ENCODE measurements around the gene LCE6A. TPM values are rescaled to one million over a fixed set of nuclear protein-coding genes. Genes with fewer than 3 reads are reported as not detected.

The LCE6A gene
- total RNA-seq, 1 donor from 2014 or later = not detected

DNA sequence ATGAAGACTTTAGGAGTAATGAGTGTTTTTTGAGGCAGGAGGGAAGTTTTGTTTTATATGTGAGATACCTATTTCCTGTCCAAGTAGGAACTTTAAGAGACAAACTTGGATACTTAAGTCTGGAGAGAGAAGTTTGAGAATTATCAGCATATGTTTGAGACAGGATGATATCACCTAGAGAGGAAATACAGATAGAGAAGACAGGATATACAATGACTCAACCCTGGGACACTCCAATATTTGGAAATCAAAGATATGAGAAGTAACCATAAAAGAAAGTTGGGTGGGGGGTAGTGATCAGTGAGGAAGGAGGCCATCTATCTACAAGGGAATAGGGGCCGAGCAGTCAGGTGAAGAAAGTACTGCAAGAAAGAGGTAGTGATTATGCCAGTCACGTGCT lies 23.7 kb downstream of the LCE6A start:
- intact Hi-C loops (cut with DNase I) = no loop called here
- DNase-seq (ENCODE audit: low spot score in 2 of 2) = no peak
- Histone ChIP-seq H3K36me3 (no peaks in the 10 kb centered on the region), H3K4me1 (no peaks in the 10 kb centered on the region), H3K27me3 (no peaks in the 10 kb centered on the region), H3K27ac (no peak overlapping the region), H3K4me3 (no peak overlapping the region), H3K9me3 (no peaks in the 10 kb centered on the region)
- TF ChIP-seq, protein P1, sequence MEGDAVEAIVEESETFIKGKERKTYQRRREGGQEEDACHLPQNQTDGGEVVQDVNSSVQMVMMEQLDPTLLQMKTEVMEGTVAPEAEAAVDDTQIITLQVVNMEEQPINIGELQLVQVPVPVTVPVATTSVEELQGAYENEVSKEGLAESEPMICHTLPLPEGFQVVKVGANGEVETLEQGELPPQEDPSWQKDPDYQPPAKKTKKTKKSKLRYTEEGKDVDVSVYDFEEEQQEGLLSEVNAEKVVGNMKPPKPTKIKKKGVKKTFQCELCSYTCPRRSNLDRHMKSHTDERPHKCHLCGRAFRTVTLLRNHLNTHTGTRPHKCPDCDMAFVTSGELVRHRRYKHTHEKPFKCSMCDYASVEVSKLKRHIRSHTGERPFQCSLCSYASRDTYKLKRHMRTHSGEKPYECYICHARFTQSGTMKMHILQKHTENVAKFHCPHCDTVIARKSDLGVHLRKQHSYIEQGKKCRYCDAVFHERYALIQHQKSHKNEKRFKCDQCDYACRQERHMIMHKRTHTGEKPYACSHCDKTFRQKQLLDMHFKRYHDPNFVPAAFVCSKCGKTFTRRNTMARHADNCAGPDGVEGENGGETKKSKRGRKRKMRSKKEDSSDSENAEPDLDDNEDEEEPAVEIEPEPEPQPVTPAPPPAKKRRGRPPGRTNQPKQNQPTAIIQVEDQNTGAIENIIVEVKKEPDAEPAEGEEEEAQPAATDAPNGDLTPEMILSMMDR (IDR thresholded peaks at IDR 0.05) = no peak

DNA sequence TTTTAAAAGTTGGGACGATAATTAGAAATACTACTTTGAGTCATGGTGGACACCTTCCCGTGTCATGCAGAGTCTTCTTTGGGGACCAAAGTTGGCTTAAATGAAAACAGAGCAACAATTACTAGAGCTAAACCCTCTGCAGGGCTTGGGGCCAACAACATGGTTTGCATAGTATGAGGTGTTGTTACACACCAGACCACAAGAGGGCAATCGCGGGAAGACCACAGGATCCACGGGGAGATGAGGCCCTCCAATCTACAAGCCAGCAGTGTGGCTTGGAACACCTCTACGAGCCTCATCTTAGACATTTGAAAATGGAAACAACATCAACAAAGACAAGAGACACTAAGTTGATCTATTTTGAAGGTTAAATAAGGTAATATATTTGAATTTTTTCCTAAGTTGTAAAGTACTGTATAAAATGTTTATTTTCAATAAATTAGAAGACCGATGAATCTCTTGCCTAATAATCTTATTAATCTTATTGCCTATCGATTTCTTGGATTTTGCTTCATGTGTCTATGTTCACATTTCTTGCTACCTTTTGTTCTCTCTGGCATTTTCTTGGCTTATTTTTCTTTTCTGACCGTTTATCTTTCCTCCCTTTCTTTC lies 27.3 kb downstream of the LCE6A start:
- Histone ChIP-seq H3K27me3 (no peaks in the 10 kb centered on the region), H3K4me3 (no peak overlapping the region), H3K4me1 (no peaks in the 10 kb centered on the region), H3K36me3 (no peaks in the 10 kb centered on the region), H3K27ac (no peak overlapping the region), H3K9me3 (no peaks in the 10 kb centered on the region)
- intact Hi-C loops (cut with DNase I) = loop anchor here (2.0 kb wide), 1 partner anchor 57 kb away; no protein-coding TSS in a partner anchor
- DNase-seq (ENCODE audit: low spot score in 2 of 2) = peak in 1 of 2 donors; percentile 69
- TF ChIP-seq, protein P1 (IDR thresholded peaks at IDR 0.05) = peak; percentile 36 to 77 (median 73)

- no peaks in the 10 kb centered on the region for H3K36me3 ChIP-seq
- no peaks in the 10 kb centered on the region for H3K9me3 ChIP-seq
- no peak overlapping the region for H3K27ac ChIP-seq
- intact Hi-C loops (cut with DNase I) = loop anchor here (2.0 kb wide), 1 partner anchor 56 kb away; no protein-coding TSS in a partner anchor
- no peaks in the 10 kb centered on the region for H3K4me1 ChIP-seq
- TF ChIP-seq, protein P1 (IDR thresholded peaks at IDR 0.05) = peak in 1 of 3 experiments; percentile 20
- DNase-seq (ENCODE audit: low spot score in 2 of 2) = no peak
- H3K27me3 ChIP-seq = no peaks in the 10 kb centered on the region
- no peak overlapping the region for H3K4me3 ChIP-seq
Measured at GRCh38 chr1:152870831-152871730, 28.4 kb downstream of the LCE6A start.

- intact Hi-C loops (cut with DNase I) = loop anchor here (2.0 kb wide), 1 partner anchor 55 kb away; no protein-coding TSS in a partner anchor
- TF ChIP-seq, protein P1 (IDR thresholded peaks at IDR 0.05) = no peak
Measured at GRCh38 chr1:152871731-152872126, 29.1 kb downstream of the LCE6A start.

GRCh38 chr1:152873495-152873894 lies 30.8 kb downstream of the LCE6A start:
- H3K4me1 ChIP-seq = no peaks in the 10 kb centered on the region
- H3K27me3 ChIP-seq = no peaks in the 10 kb centered on the region
- no peak for DNase-seq (ENCODE audit: low spot score in 2 of 2)
- TF ChIP-seq, protein P1 (IDR thresholded peaks at IDR 0.05) = no peak
- no peaks in the 10 kb centered on the region for H3K9me3 ChIP-seq
- no peak overlapping the region for H3K4me3 ChIP-seq
- no peak overlapping the region for H3K27ac ChIP-seq
- intact Hi-C loops (cut with DNase I) = no loop called here
- H3K36me3 ChIP-seq = no peaks in the 10 kb centered on the region

More at GRCh38 chr1:152871731-152872126, 29.1 kb downstream of the LCE6A start:
- DNase-seq (ENCODE audit: low spot score in 2 of 2) = no peak
- no peaks in the 10 kb centered on the region for H3K36me3 ChIP-seq
- H3K4me1 ChIP-seq = no peaks in the 10 kb centered on the region
- H3K9me3 ChIP-seq = no peaks in the 10 kb centered on the region
- H3K4me3 ChIP-seq = no peak overlapping the region
- H3K27ac ChIP-seq = no peak overlapping the region
- H3K27me3 ChIP-seq = no peaks in the 10 kb centered on the region
